H1 (cell line): ENCODE data around the gene TCF4. TPM values are rescaled to one million over a fixed set of nuclear protein-coding genes. Genes with fewer than 3 reads are reported as not detected.

Experiments
- CTCF ChIA-PET: fragments of 300-600 bp; sonication (Branson Sonifier 250); formaldehyde crosslinking; loops from one replicate; lab custom pipeline; 2021; ENCODE audit not compliant: partially characterized antibody; lab: Charles Lee
- POLR2A ChIA-PET: fragments of 300-600 bp; sonication (Branson Sonifier 250); formaldehyde crosslinking; loops from one replicate; lab custom pipeline; 2021; ENCODE audit warnings: inconsistent platforms; ENCODE audit not compliant: partially characterized antibody; lab: Charles Lee
- DNase-seq, 2 experiments: peaks; one replicate each; pipeline versions ENCODE4 v3.0.0 to v3.0.0-alpha.2; 2010 to 2022; ENCODE audit warnings: low spot score in 2 of 2, low read depth in 1 of 2, mixed read lengths in 1 of 2
- FAIRE-seq: peaks from 2 replicates; lab custom pipeline; 2011; peaks lifted over from hg19 to GRCh38; lab: Jason Lieb, UNC
- H2AFZ ChIP-seq: 2 replicates; pipeline ENCODE4 v1.8.1; 2012; ENCODE audit warnings: low read length, inconsistent platforms
- H2AK5ac ChIP-seq: 2 replicates; pipeline ENCODE4 v1.6.1; 2013; ENCODE audit warnings: low read depth, low read length
- H2BK120ac ChIP-seq: replicated peaks from 2 replicates; pipeline ENCODE3; 2013; ENCODE audit warnings: low read depth, low read length, inconsistent platforms
- H2BK12ac ChIP-seq: 2 replicates; pipeline ENCODE4 v1.6.1; 2013; ENCODE audit warnings: low read depth, low read length
- H2BK15ac ChIP-seq: 2 replicates; pipeline ENCODE4 v1.6.1; 2013; ENCODE audit warnings: low read length
- H2BK20ac ChIP-seq: 2 replicates; pipeline ENCODE4 v1.6.1; 2013; ENCODE audit warnings: low read length
- H2BK5ac ChIP-seq: 2 replicates; pipeline ENCODE4 v1.6.1; 2013; ENCODE audit warnings: low read depth, low read length
- H3K14ac ChIP-seq: 2 replicates; pipeline ENCODE4 v1.6.1; 2013; ENCODE audit warnings: inconsistent platforms; ENCODE audit not compliant: insufficient read length
- H3K18ac ChIP-seq: 2 replicates; pipeline ENCODE4 v1.6.1; 2013; ENCODE audit warnings: low read length; ENCODE audit errors: extremely low read depth
- H3K23ac ChIP-seq: 2 replicates; pipeline ENCODE4 v1.6.1; 2013; ENCODE audit warnings: inconsistent platforms; ENCODE audit not compliant: insufficient read length
- H3K23me2 ChIP-seq: 2 replicates; pipeline ENCODE4 v1.6.1; 2013; ENCODE audit warnings: low read depth, low read length
- H3K27ac ChIP-seq: 2 replicates; pipeline ENCODE4 v1.6.1; 2011; ENCODE audit warnings: low read depth, low read length, inconsistent platforms
- H3K27me3 ChIP-seq, 4 experiments: replicated peaks in 1 of 4; 1 replicate in 1 of 4; 2 replicates in 3 of 4; pipeline versions ENCODE4 v1.6.1 to v1.8.1; 2011 to 2013; ENCODE audit warnings: low read length in 3 of 4, mild to moderate bottlenecking in 3 of 4, inconsistent platforms in 2 of 4, mixed read lengths in 2 of 4, moderate library complexity in 1 of 4; ENCODE audit not compliant: control insufficient read depth in 3 of 4, insufficient read depth in 3 of 4; ENCODE audit errors: extremely low read depth in 1 of 4
- H3K36me3 ChIP-seq, 4 experiments: 2 replicates each; pipeline versions ENCODE4 v1.6.1 to v1.8.1; 2011 to 2013; ENCODE audit warnings: mild to moderate bottlenecking in 4 of 4, low read length in 3 of 4, moderate library complexity in 2 of 4, control low read depth in 1 of 4, inconsistent platforms in 1 of 4; ENCODE audit not compliant: insufficient read depth in 4 of 4, control insufficient read depth in 2 of 4
- H3K4ac ChIP-seq: replicated peaks from 2 replicates; pipeline ENCODE3; 2013; ENCODE audit warnings: low read length, low read depth, mixed read lengths, inconsistent platforms; ENCODE audit not compliant: insufficient read length
- H3K4me1 ChIP-seq, 4 experiments: replicated peaks in 1 of 4; 1 replicate in 1 of 4; 2 replicates in 3 of 4; pipeline versions ENCODE4 v1.6.1 to v1.8.1; 2011 to 2013; ENCODE audit warnings: low read length in 3 of 4, inconsistent platforms in 2 of 4, mixed read lengths in 1 of 4; ENCODE audit not compliant: insufficient read depth in 4 of 4, control insufficient read depth in 3 of 4
- H3K4me2 ChIP-seq, 2 experiments: 2 replicates each; pipeline versions ENCODE4 v1.6.1 to v1.8.1; 2011 to 2013; ENCODE audit warnings: low read depth in 2 of 2, low read length in 2 of 2, control low read depth in 1 of 2, inconsistent platforms in 1 of 2, mild to moderate bottlenecking in 1 of 2; ENCODE audit not compliant: insufficient read depth in 1 of 2
- H3K4me3 ChIP-seq, 4 experiments: fragments of 200-600, 300-600 bp in 1 of 4; sonication (generic), shearing (Covaris generic), sonication (Bioruptor Twin) in 1 of 4; 2 replicates each; pipeline versions ENCODE4 v1.5.1 to v1.8.1; 2011 to 2016; ENCODE audit warnings: low read length in 4 of 4, low read depth in 3 of 4, control low read depth in 2 of 4, inconsistent platforms in 2 of 4, mild to moderate bottlenecking in 2 of 4, mixed read lengths in 1 of 4, moderate library complexity in 1 of 4; ENCODE audit not compliant: insufficient read depth in 2 of 4; ENCODE audit errors: extremely low read depth in 1 of 4
- H3K56ac ChIP-seq: replicated peaks from 2 replicates; pipeline ENCODE3; 2013; ENCODE audit warnings: low read depth, mild to moderate bottlenecking, mixed read lengths, low read length, inconsistent platforms; ENCODE audit not compliant: insufficient read length
- H3K79me1 ChIP-seq: 2 replicates; pipeline ENCODE4 v1.6.1; 2013; ENCODE audit warnings: low read depth, low read length, control low read depth
- H3K79me2 ChIP-seq, 2 experiments: 2 replicates each; pipeline versions ENCODE4 v1.6.1 to v1.8.1; 2012 to 2013; ENCODE audit warnings: low read length in 2 of 2, mild to moderate bottlenecking in 2 of 2, inconsistent platforms in 1 of 2; ENCODE audit not compliant: insufficient read depth in 2 of 2, control insufficient read depth in 1 of 2
- H3K9ac ChIP-seq, 4 experiments: replicated peaks in 1 of 4; 1 replicate in 1 of 4; 2 replicates in 3 of 4; pipeline versions ENCODE4 v1.6.1 to v1.8.1; 2011 to 2013; ENCODE audit warnings: low read depth in 3 of 4, low read length in 3 of 4, control low read depth in 2 of 4, mild to moderate bottlenecking in 2 of 4, moderate library complexity in 2 of 4, inconsistent platforms in 1 of 4; ENCODE audit errors: extremely low read depth in 1 of 4
- H3K9me3 ChIP-seq, 2 experiments: 2 replicates each; pipeline versions ENCODE4 v1.6.1 to v1.8.1; 2012 to 2013; ENCODE audit warnings: mild to moderate bottlenecking in 2 of 2, moderate library complexity in 2 of 2, control low read depth in 1 of 2, inconsistent platforms in 1 of 2, low read depth in 1 of 2, low read length in 1 of 2, mixed read lengths in 1 of 2; ENCODE audit not compliant: insufficient read depth in 2 of 2
- H4K20me1 ChIP-seq, 2 experiments: replicated peaks in 1 of 2; 2 replicates each; pipeline versions ENCODE3 to v1.8.1; 2011 to 2013; ENCODE audit warnings: inconsistent platforms in 2 of 2, low read length in 2 of 2, mild to moderate bottlenecking in 1 of 2; ENCODE audit not compliant: insufficient read depth in 2 of 2, control insufficient read depth in 1 of 2
- H4K5ac ChIP-seq: 2 replicates; pipeline ENCODE4 v1.6.1; 2013; ENCODE audit warnings: low read length, low read depth, mixed read lengths, inconsistent platforms; ENCODE audit not compliant: insufficient read length
- H4K8ac ChIP-seq: 2 replicates; pipeline ENCODE4 v1.8.0; 2013; ENCODE audit warnings: mild to moderate bottlenecking, moderate library complexity, low read length, inconsistent platforms; ENCODE audit not compliant: insufficient read depth; ENCODE audit errors: extremely low read depth
- H4K91ac ChIP-seq: replicated peaks from 2 replicates; pipeline ENCODE3; 2013; ENCODE audit warnings: low read length, mixed read lengths, inconsistent platforms; ENCODE audit not compliant: insufficient read length
- CHD2 ChIP-seq: IDR thresholded peaks from 2 replicates; pipeline ENCODE4 v1.6.1; 2012; ENCODE audit warnings: low read length, improper control_type of control experiment
- EP300 ChIP-seq, 2 experiments: IDR thresholded peaks; 1 replicate in 1 of 2; 2 replicates in 1 of 2; pipeline ENCODE4 v1.6.1; 2011 to 2012; ENCODE audit warnings: low read depth in 2 of 2, low read length in 2 of 2, mild to moderate bottlenecking in 2 of 2, borderline replicate concordance in 1 of 2, inconsistent platforms in 1 of 2, moderate library complexity in 1 of 2
- GTF2F1 ChIP-seq: IDR thresholded peaks from 2 replicates; pipeline ENCODE4 v1.6.1; 2012; ENCODE audit warnings: low read depth, low read length, improper control_type of control experiment, borderline replicate concordance
- KDM1A ChIP-seq: fragments of 200-600, 300-600 bp; sonication (generic); IDR thresholded peaks from 2 replicates; pipeline ENCODE4 v1.7.1; 2016; ENCODE audit warnings: mild to moderate bottlenecking, low read length, borderline replicate concordance
- RXRA ChIP-seq: IDR thresholded peaks from 2 replicates; pipeline ENCODE4 v1.6.1; 2011; ENCODE audit warnings: low read depth, mild to moderate bottlenecking, low read length, moderate library complexity; ENCODE audit not compliant: insufficient read depth
- SIRT6 ChIP-seq: IDR thresholded peaks from one replicate; pipeline ENCODE4 v1.7.1; 2012; ENCODE audit warnings: low read length, inconsistent platforms
- WGBS, 2 experiments: shearing (Covaris generic) in 1 of 2; methylation state at CpG; one replicate each; pipeline versions ENCODE4 v1.1.6 to v1.1.7; 2013 to 2015; ENCODE audit warnings: low lambda C conversion rate in 2 of 2, mixed read lengths in 2 of 2, inconsistent platforms in 1 of 2, low coverage in 1 of 2, missing lambda C conversion rate in 1 of 2; ENCODE audit not compliant: insufficient replicate concordance in 2 of 2, insufficient coverage in 1 of 2, insufficient read length in 1 of 2; ENCODE audit errors: extremely low coverage in 1 of 2, missing lambda C conversion rate in 1 of 2; 5-methylcytosine and 5-hydroxymethylcytosine counted together
- polyA plus RNA-seq, 7 experiments: library from polyadenylated mRNA; depleted of rRNA in 3 of 7; stranded (reverse) in 5 of 7; unstranded in 2 of 7; fragments of >200 nt in 5 of 7; fragments of 200-250 nt in 2 of 7; gene quantifications; 1 replicate in 5 of 7; 2 replicates in 1 of 7; 4 replicates in 1 of 7; pipeline versions ENCODE4 v1.2.1 to v1.2.3, GENCODE V29; 2011 to 2013; ENCODE audit warnings: missing spikeins in 2 of 7, mixed read lengths in 2 of 7
- total RNA-seq: library from RNA; stranded (reverse); fragmentation: NEBNext Ultra II Directional; extraction: Animal tissue kit (Norgen Biotek cat#: 25700); gene quantifications from 2 replicates; pipeline ENCODE4 v1.2.1, GENCODE V29; 2021

The TCF4 gene
- total and polyA plus RNA-seq, 2 of the 8 experiments (the other 6 are each of a cell fraction or from before 2014, with no cell fraction given), result 59.3 to 118 TPM

DNA sequence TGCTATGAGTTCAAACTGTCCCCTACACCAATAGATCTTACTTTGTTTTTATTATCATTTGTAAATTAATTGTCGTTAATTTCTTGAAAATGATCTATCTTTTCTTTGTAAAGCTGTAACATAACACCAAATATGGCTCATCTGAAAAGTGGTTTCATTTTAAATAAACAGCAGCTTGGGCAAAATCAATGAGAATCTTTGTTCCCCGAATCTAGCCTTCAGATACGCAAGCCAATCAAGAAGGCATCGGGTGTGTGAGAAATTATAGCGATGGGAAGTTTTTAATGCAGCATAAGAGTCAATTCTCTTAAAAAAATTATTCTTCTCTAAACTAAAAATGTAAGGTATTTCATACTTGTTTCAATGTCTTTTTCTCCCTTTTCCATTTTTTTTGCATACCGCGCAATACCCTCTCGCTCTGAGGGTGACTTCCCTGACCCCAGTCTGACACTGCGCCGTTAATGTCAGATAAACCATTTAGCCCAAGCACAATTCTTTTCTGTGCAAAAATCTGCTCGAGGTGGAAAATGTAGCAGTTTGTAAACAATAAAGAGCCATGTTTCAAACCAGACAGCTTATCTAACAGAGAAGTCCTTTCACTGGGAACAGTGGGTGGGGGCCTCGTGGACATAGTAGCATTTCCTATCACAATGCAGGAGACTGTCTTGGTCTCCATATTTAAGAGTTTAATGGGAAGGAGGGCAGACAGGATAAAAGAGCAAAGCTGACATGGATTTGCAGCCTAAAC lies 129.4 kb downstream of the TCF4 start:
- no peak for DNase-seq

More for the DNA sequence above, 129.4 kb downstream of the TCF4 start:
- Histone ChIP-seq H4K91ac (no peak overlapping the region), H3K23me2 (no peaks in the 10 kb centered on the region), H2BK120ac (no peak overlapping the region), H2BK20ac (no peak overlapping the region), H3K27ac (no peak overlapping the region), H3K79me2 (peaks cover 0 to 87% of the 10 kb centered on the region in 2 experiments; a peak in 3 of 4 replicates), H3K9ac (no peak overlapping the region), H4K20me1 (peaks cover 0 to 2% of the 10 kb centered on the region in 2 experiments), H3K14ac (no peak overlapping the region), H2AFZ (no peak overlapping the region), H3K18ac (no peak overlapping the region), H2AK5ac (no peak overlapping the region), H3K4ac (no peak overlapping the region), H2BK15ac (no peak overlapping the region), H3K36me3 (peaks cover 0 to 16% (median 2%) of the 10 kb centered on the region in 4 experiments; a peak in 2 of 8 replicates), H3K9me3 (no peaks in the 10 kb centered on the region), H3K4me2 (no peak overlapping the region), H3K4me3 (no peak overlapping the region), H3K56ac (no peak overlapping the region), H2BK5ac (no peak overlapping the region), H3K4me1 (peaks cover 0 to 9% (median 4%) of the 10 kb centered on the region in 4 experiments; a peak in 2 of 7 replicates), H3K79me1 (no peaks in the 10 kb centered on the region; the same call in 1 of the 2 replicates), H3K23ac (no peak overlapping the region), H4K5ac (no peak overlapping the region), H4K8ac (no peak overlapping the region), H2BK12ac (no peak overlapping the region), H3K27me3 (no peaks in the 10 kb centered on the region)
- POLR2A ChIA-PET, result no interaction called here
- WGBS, 2 experiments, result 89% methylated on average over 12 of the region's 12 CpGs; no CpG with 5 or more reads in 1 of the 2 experiments
- TF ChIP-seq CHD2 (no peak), KDM1A (no peak), EP300 (IDR thresholded peaks at IDR 0.05; ENCODE audit: borderline replicate concordance in 1 of 2, low read depth in 2 of 2, low read length in 2 of 2) (no peak), SIRT6 (no peak), GTF2F1 (no peak), RXRA (no peak)
- CTCF ChIA-PET, result interaction anchor here (1.1 to 1.2 kb wide), 2 partner anchors 10 to 13 kb away, joined by 3 to 4 read pairs; no protein-coding TSS in a partner anchor
- no peak for FAIRE-seq
